Calu3 (cell line): ENCODE results near the gene SLC39A11. TPM values are rescaled to one million over a fixed set of nuclear protein-coding genes. Genes with fewer than 3 reads are reported as not detected.

Experiments used
- BruUV-seq: library from RNA; stranded (reverse); fragments of 400-500 nt; replicated peaks from 2 replicates; lab custom pipeline; 2021; lab: Mats Ljungman, UMichigan
- CTCF ChIA-PET: fragments of 300-600 bp; sonication (Branson Sonifier 250); formaldehyde crosslinking; loops from one replicate; lab custom pipeline; 2022; ENCODE audit warnings: antibody characterized with exemption; lab: Charles Lee
- DNase-seq: peaks from one replicate; pipeline ENCODE4 v3.0.0; 2022
- H3K27ac Mint-ChIP-seq: one replicate; pipeline ENCODE4 v1.8.0; 2022; ENCODE audit warnings: mixed read lengths; ENCODE audit not compliant: unreplicated experiment
- H3K27me3 Mint-ChIP-seq: one replicate; pipeline ENCODE4 v1.8.0; 2022; ENCODE audit warnings: mixed read lengths; ENCODE audit not compliant: unreplicated experiment
- H3K36me3 Mint-ChIP-seq: one replicate; pipeline ENCODE4 v1.8.0; 2022; ENCODE audit warnings: mild to moderate bottlenecking, moderate library complexity, mixed read lengths; ENCODE audit not compliant: insufficient read depth, unreplicated experiment
- H3K4me1 Mint-ChIP-seq: one replicate; pipeline ENCODE4 v1.8.0; 2022; ENCODE audit warnings: mild to moderate bottlenecking, low read depth, mixed read lengths; ENCODE audit not compliant: unreplicated experiment
- H3K4me3 Mint-ChIP-seq: one replicate; pipeline ENCODE4 v1.8.0; 2022; ENCODE audit warnings: mild to moderate bottlenecking, low read depth, moderate library complexity, mixed read lengths; ENCODE audit not compliant: unreplicated experiment
- H3K9me3 Mint-ChIP-seq: one replicate; pipeline ENCODE4 v1.8.0; 2022; ENCODE audit warnings: low read depth, mixed read lengths; ENCODE audit not compliant: unreplicated experiment
- CTCF ChIP-seq: fragments of 200-600 bp; IDR thresholded peaks from one replicate; pipeline ENCODE4 v1.8.0; 2022; ENCODE audit warnings: antibody characterized with exemption; ENCODE audit not compliant: unreplicated experiment
- intact Hi-C: fragments of 100-400 bp; cut with micrococcal nuclease; formaldehyde crosslinking; loops from one replicate; pipeline ENCODE4 v1.10.0; 2022; ENCODE audit not compliant: unreplicated experiment
- total RNA-seq: library from RNA; stranded (reverse); gene quantifications from 2 replicates; pipeline ENCODE4 v1.2.3, GENCODE V29; 2022

The SLC39A11 gene
- total RNA-seq, 1 experiment from 2014 or later: 60.3 TPM

GRCh38 chr17:72872396-72872795 lies 220.1 kb downstream of the SLC39A11 start:
- Mint-ChIP-seq H3K36me3 (no peaks in the 10 kb centered on the region), H3K27ac (no peak overlapping the region), H3K4me1 (no peaks in the 10 kb centered on the region), H3K27me3 (no peaks in the 10 kb centered on the region), H3K9me3 (peaks cover 9% of the 10 kb centered on the region), H3K4me3 (no peak overlapping the region)
- intact Hi-C loops: no loop called here
- no peak for TF ChIP-seq CTCF
- CTCF ChIA-PET: no interaction called here
- DNase-seq: no peak
- no TSS peak for BruUV-seq

- Mint-ChIP-seq H3K4me1 (no peaks in the 10 kb centered on the region), H3K27ac (no peak overlapping the region), H3K9me3 (peaks cover 2% of the 10 kb centered on the region), H3K27me3 (no peaks in the 10 kb centered on the region), H3K4me3 (no peak overlapping the region), H3K36me3 (no peaks in the 10 kb centered on the region)
- intact Hi-C loops: no loop called here
- no TSS peak for BruUV-seq
- DNase-seq: no peak
- TF ChIP-seq CTCF: no peak
- CTCF ChIA-PET: no interaction called here
These were observed 222.0 kb downstream of the SLC39A11 start for GRCh38 chr17:72870367-72870985.

- no TSS peak for BruUV-seq
- Mint-ChIP-seq H3K9me3 (no peaks in the 10 kb centered on the region), H3K4me1 (no peaks in the 10 kb centered on the region), H3K36me3 (no peaks in the 10 kb centered on the region), H3K27me3 (no peaks in the 10 kb centered on the region), H3K4me3 (no peak overlapping the region), H3K27ac (no peak overlapping the region)
- no peak for TF ChIP-seq CTCF
- intact Hi-C loops: no loop called here
- DNase-seq: no peak
- CTCF ChIA-PET: interaction anchor here (0.6 kb wide), 1 partner anchor 108 kb away, joined by 3 read pairs; no protein-coding TSS in a partner anchor
These were observed 222.9 kb downstream of the SLC39A11 start for GRCh38 chr17:72869630-72870029.

- no peaks in the 10 kb centered on the region for H3K27me3 Mint-ChIP-seq
- intact Hi-C loops: no loop called here
- BruUV-seq: no TSS peak
- H3K27ac Mint-ChIP-seq: no peak overlapping the region
- CTCF ChIA-PET: no interaction called here
- TF ChIP-seq CTCF: no peak
- DNase-seq: no peak
- H3K9me3 Mint-ChIP-seq: no peaks in the 10 kb centered on the region
- no peak overlapping the region for H3K4me3 Mint-ChIP-seq
- H3K36me3 Mint-ChIP-seq: no peaks in the 10 kb centered on the region
- no peaks in the 10 kb centered on the region for H3K4me1 Mint-ChIP-seq
These were observed 226.5 kb downstream of the SLC39A11 start for GRCh38 chr17:72865954-72866353.
